ENCODE measurements around the gene CD79B.
"Not testable (repeated sequence)": the region's sequence is repeated elsewhere in the genome, so short reads cannot be mapped to it uniquely, and the experiment has no call there.

- TF ChIP-seq CTCF, POLR2A (IDR thresholded peaks at IDR 0.05): not testable (repeated sequence)
These were observed 35.4 kb downstream of the CD79B start, which contains the start of gene CSH1 for GRCh38 chr17:63896524-63897354.
